Hepatocyte (in vitro differentiated cells): ENCODE measurements around the gene MLLT6. TPM values are rescaled to one million over a fixed set of nuclear protein-coding genes. Genes with fewer than 3 reads are reported as not detected.

Source experiments
- DNase-seq: peaks from one replicate; pipeline ENCODE4 v3.0.0-alpha.2; 2016; ENCODE audit warnings: low spot score
- H2AFZ ChIP-seq: fragments of 200-600 bp; sonication (generic); 2 replicates; pipeline ENCODE4 v1.6.0; 2016; ENCODE audit warnings: antibody characterized with exemption, mild to moderate bottlenecking
- H3K27ac ChIP-seq: fragments of 200-600 bp; sonication (generic); 2 replicates; pipeline ENCODE4 v1.5.1; 2016; ENCODE audit warnings: mild to moderate bottlenecking
- H3K27me3 ChIP-seq: fragments of 200-600 bp; sonication (generic); 2 replicates; pipeline ENCODE4 v1.6.1; 2016
- H3K36me3 ChIP-seq: fragments of 200-600 bp; sonication (generic); replicated peaks from 2 replicates; pipeline ENCODE4 v1.5.1; 2016; ENCODE audit warnings: low read depth; ENCODE audit not compliant: insufficient read depth
- H3K4me1 ChIP-seq: fragments of 200-600 bp; sonication (generic); 2 replicates; pipeline ENCODE4 v1.5.1; 2016; ENCODE audit warnings: mild to moderate bottlenecking, moderate library complexity; ENCODE audit not compliant: insufficient read depth
- H3K4me2 ChIP-seq: fragments of 200-600 bp; sonication (generic); 2 replicates; pipeline ENCODE4 v1.6.0; 2016
- H3K4me3 ChIP-seq: fragments of 200-600 bp; sonication (generic); 2 replicates; pipeline ENCODE4 v1.5.1; 2016; ENCODE audit warnings: mild to moderate bottlenecking
- H3K79me2 ChIP-seq: fragments of 200-600 bp; sonication (generic); 2 replicates; pipeline ENCODE4 v1.6.0; 2017; ENCODE audit warnings: mild to moderate bottlenecking
- H3K9me2 ChIP-seq: fragments of 200-600 bp; sonication (generic); replicated peaks from 2 replicates; pipeline ENCODE4 v1.6.0; 2017; ENCODE audit warnings: mild to moderate bottlenecking; ENCODE audit not compliant: insufficient read depth
- H3K9me3 ChIP-seq: fragments of 200-600 bp; sonication (generic); 2 replicates; pipeline ENCODE4 v1.5.1; 2016; ENCODE audit warnings: low read depth, mild to moderate bottlenecking
- H4K20me1 ChIP-seq: fragments of 200-600 bp; sonication (generic); 2 replicates; pipeline ENCODE4 v1.6.0; 2016; ENCODE audit warnings: mild to moderate bottlenecking; ENCODE audit not compliant: insufficient read depth, poor library complexity, severe bottlenecking
- EZH2 ChIP-seq: fragments of 200-600 bp; sonication (generic); IDR thresholded peaks from 2 replicates; pipeline ENCODE4 v1.6.1; 2016; ENCODE audit warnings: antibody characterized with exemption, mild to moderate bottlenecking, borderline replicate concordance
- EZH2phosphoT487 ChIP-seq: fragments of 200-600 bp; sonication (generic); IDR thresholded peaks from one replicate; pipeline ENCODE4 v1.6.1; 2018; ENCODE audit warnings: antibody characterized with exemption, mild to moderate bottlenecking, low read depth, moderate library complexity; ENCODE audit not compliant: unreplicated experiment, severe bottlenecking
- WGBS: methylation state at CpG from one replicate; pipeline ENCODE4 v1.1.6; 2016; ENCODE audit warnings: low lambda C conversion rate; ENCODE audit errors: missing lambda C conversion rate; 5-methylcytosine and 5-hydroxymethylcytosine counted together
- microRNA-seq: library from miRNA; unstranded; fragments of <30 nt; microRNA quantifications from one replicate; pipeline ENCODE4, GENCODE V29; 2017
- polyA plus RNA-seq: library from polyadenylated mRNA; unstranded; fragments of >200 nt; fragmentation: Nextera tagmentation; extraction: Ambion mirVana; gene quantifications from 2 replicates; pipeline ENCODE4 v1.2.1, GENCODE V29; 2016
- small RNA-seq: library from RNA; depleted of rRNA; stranded (forward); fragments of <200 nt; gene quantifications from one replicate; pipeline ENCODE3, GENCODE V24; 2014
- total RNA-seq: library from RNA; depleted of rRNA; stranded (reverse); fragments of >200 nt; gene quantifications from 2 replicates; pipeline ENCODE4 v1.2.3, GENCODE V29; 2014
- TF ChIP-seq, protein P1 (sequence below): fragments of 200-600 bp; sonication (generic); IDR thresholded peaks from 2 replicates; pipeline ENCODE4 v1.5.1; 2016; ENCODE audit warnings: antibody characterized with exemption, mild to moderate bottlenecking; ENCODE audit not compliant: poor library complexity

The MLLT6 gene
- total and polyA plus RNA-seq, 2 experiments from 2014 or later: 10.6 to 27.5 TPM

DNA sequence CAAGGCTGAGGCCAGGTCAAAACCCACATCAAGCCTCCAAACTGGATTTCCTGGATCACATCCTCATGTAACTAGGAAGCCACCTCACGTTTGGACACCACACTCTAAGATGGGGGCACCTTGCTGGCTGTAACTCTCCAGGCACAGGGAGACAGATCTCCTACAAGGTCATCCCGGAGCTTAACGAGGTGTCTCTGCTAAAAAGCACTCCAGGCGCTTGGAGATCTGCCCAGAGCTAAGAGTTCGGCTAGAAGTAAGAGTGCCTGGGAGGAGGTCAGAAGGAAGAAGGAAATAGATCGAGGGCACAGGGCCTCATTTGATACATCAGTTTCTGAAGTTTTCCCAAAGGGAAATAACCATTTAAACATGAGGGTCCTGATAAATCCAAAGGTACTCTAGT lies 63.3 kb downstream of the MLLT6 start:
- TF ChIP-seq EZH2 (no peak), EZH2phosphoT487 (no peak)
- TF ChIP-seq, protein P1, sequence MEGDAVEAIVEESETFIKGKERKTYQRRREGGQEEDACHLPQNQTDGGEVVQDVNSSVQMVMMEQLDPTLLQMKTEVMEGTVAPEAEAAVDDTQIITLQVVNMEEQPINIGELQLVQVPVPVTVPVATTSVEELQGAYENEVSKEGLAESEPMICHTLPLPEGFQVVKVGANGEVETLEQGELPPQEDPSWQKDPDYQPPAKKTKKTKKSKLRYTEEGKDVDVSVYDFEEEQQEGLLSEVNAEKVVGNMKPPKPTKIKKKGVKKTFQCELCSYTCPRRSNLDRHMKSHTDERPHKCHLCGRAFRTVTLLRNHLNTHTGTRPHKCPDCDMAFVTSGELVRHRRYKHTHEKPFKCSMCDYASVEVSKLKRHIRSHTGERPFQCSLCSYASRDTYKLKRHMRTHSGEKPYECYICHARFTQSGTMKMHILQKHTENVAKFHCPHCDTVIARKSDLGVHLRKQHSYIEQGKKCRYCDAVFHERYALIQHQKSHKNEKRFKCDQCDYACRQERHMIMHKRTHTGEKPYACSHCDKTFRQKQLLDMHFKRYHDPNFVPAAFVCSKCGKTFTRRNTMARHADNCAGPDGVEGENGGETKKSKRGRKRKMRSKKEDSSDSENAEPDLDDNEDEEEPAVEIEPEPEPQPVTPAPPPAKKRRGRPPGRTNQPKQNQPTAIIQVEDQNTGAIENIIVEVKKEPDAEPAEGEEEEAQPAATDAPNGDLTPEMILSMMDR: no peak
- 84% methylated on average over 6 of the region's 6 CpGs for WGBS
- Histone ChIP-seq H3K27ac (no peak overlapping the region), H3K9me3 (no peaks in the 10 kb centered on the region), H4K20me1 (no peaks in the 10 kb centered on the region), H3K27me3 (no peaks in the 10 kb centered on the region), H3K4me3 (no peak overlapping the region), H2AFZ (no peak overlapping the region), H3K36me3 (no peaks in the 10 kb centered on the region), H3K4me2 (no peak overlapping the region), H3K9me2 (no peaks in the 10 kb centered on the region), H3K79me2 (no peaks in the 10 kb centered on the region), H3K4me1 (no peaks in the 10 kb centered on the region)
- DNase-seq: no peak

DNA sequence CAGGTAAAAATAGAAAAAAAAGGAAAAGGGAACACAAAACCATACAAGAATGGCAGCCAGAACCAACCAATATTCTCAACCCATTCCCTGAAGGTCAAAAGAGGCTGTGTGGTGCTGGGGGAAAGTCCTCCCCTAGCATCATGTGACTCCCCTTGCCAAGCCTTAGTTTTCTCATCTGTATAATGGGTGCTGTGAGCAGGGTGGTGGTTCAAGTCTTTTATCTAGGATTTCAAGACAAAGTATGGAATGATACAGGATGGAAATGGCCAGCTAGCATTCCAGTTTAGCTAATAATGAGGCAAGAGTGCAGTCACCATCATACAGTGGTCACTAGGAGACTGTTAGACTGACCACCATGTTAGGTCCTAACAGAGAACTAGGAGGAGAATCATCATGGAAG lies 68.2 kb downstream of the MLLT6 start:
- no peaks in the 10 kb centered on the region for H3K79me2 ChIP-seq
- no peaks in the 10 kb centered on the region for H3K4me1 ChIP-seq
- no peak overlapping the region for H3K27ac ChIP-seq
- no peak for TF ChIP-seq EZH2
- TF ChIP-seq EZH2phosphoT487: no peak
- TF ChIP-seq, protein P1: no peak
- H2AFZ ChIP-seq: no peak overlapping the region
- H3K36me3 ChIP-seq: no peaks in the 10 kb centered on the region
- H3K9me3 ChIP-seq: no peaks in the 10 kb centered on the region
- H3K4me2 ChIP-seq: no peak overlapping the region
- no peak overlapping the region for H3K4me3 ChIP-seq
- DNase-seq: no peak
- H3K9me2 ChIP-seq: no peaks in the 10 kb centered on the region
- H4K20me1 ChIP-seq: no peaks in the 10 kb centered on the region
- no peaks in the 10 kb centered on the region for H3K27me3 ChIP-seq

DNA sequence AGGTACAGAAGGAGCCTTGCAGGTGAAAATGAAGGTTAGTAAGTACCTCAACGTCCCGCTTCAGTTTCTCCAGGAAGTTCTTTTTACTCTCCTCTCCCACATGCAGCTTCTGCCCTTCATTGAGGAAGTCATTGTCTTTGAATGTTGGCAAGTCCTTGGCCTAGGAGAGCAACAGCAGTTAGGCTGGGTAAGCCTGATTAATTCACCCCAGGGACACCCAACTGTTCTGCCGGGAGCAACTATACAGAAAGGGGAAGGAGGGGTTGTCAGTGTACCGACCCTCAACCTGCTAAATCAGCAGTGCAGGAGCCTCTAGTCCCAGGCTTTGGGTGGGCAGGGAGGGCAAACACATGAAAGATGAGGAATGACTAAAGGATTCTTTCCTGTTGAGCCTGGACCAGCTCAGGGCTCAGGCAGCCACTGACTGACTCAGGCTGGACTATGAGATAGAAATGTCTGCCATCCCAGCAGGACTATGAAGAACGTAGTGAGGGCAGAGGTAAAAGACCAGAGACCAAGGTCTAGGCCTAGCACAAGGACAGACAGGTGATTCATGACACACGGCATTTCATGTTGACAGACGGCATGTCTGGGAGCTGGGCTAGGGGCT lies 72.7 kb downstream of the MLLT6 start:
- Histone ChIP-seq H3K27ac (no peak overlapping the region), H3K9me2 (no peaks in the 10 kb centered on the region), H3K79me2 (no peaks in the 10 kb centered on the region), H3K27me3 (no peaks in the 10 kb centered on the region), H2AFZ (no peak overlapping the region), H3K36me3 (no peaks in the 10 kb centered on the region), H3K4me2 (no peak overlapping the region), H3K4me3 (no peak overlapping the region), H3K9me3 (no peaks in the 10 kb centered on the region), H4K20me1 (no peaks in the 10 kb centered on the region), H3K4me1 (no peaks in the 10 kb centered on the region)
- 85% methylated on average over 7 of the region's 7 CpGs for WGBS
- no peak for DNase-seq
- TF ChIP-seq EZH2phosphoT487: no peak
- TF ChIP-seq EZH2: no peak
- TF ChIP-seq, protein P1: no peak

Small RNA genes within 50 kb of the gene (microRNA-seq; reads per million reads assigned to microRNA genes)
- gene MIR4726 (4.5 reads per million, percentile 5 among the genes with 10 or more reads in this experiment), gene MIR4734 (1.3 reads per million)

Small RNA genes within 50 kb of the gene (small RNA-seq; reads per million reads assigned to genes)
- not detected for gene MIR4726
- gene MIR4734: not detected
- gene RNA5SP440: 4.5 reads per million, percentile 92 among the genes with 10 or more reads in this experiment
- not detected for gene RNU6-866P

Other genes with a start within 250 kb of the MLLT6 start
- 0.90 and 1.4 TPM in 2 replicates for gene SRCIN1, start 99.3 kb upstream of the MLLT6 start, total RNA-seq
- gene SRCIN1, start 99.3 kb upstream of the MLLT6 start, polyA plus RNA-seq: 0.82 and 1.2 TPM in 2 replicates
- gene EPOP, start 30.3 kb upstream of the MLLT6 start, total RNA-seq: 0.92 and 0.93 TPM in 2 replicates
- 0.37 and 0.45 TPM in 2 replicates for gene EPOP, start 30.3 kb upstream of the MLLT6 start, polyA plus RNA-seq
- gene CISD3, start 25.1 kb downstream of the MLLT6 start, total RNA-seq: 4.9 and 5.0 TPM in 2 replicates
- 37.0 and 41.6 TPM in 2 replicates for gene CISD3, start 25.1 kb downstream of the MLLT6 start, polyA plus RNA-seq
- 7.2 and 8.7 TPM in 2 replicates for gene PCGF2, start 43.1 kb downstream of the MLLT6 start, total RNA-seq
- gene PCGF2, start 43.1 kb downstream of the MLLT6 start, polyA plus RNA-seq: 11.0 and 13.0 TPM in 2 replicates
- gene PSMB3, start 47.5 kb downstream of the MLLT6 start, total RNA-seq: 127 and 166 TPM in 2 replicates
- gene PSMB3, start 47.5 kb downstream of the MLLT6 start, polyA plus RNA-seq: 252 and 275 TPM in 2 replicates
- 39.3 and 46.8 TPM in 2 replicates for gene PIP4K2B, start 94.3 kb downstream of the MLLT6 start, total RNA-seq
- gene PIP4K2B, start 94.3 kb downstream of the MLLT6 start, polyA plus RNA-seq: 8.2 and 11.1 TPM in 2 replicates
- gene CWC25, start 120.0 kb downstream of the MLLT6 start, total RNA-seq: 10.0 and 11.0 TPM in 2 replicates
- gene CWC25, start 120.0 kb downstream of the MLLT6 start, polyA plus RNA-seq: 16.5 and 18.5 TPM in 2 replicates
- gene RPL23, start 148.4 kb downstream of the MLLT6 start, total RNA-seq: 1,384 and 1,482 TPM in 2 replicates
- gene RPL23, start 148.4 kb downstream of the MLLT6 start, polyA plus RNA-seq: 479 and 491 TPM in 2 replicates
- gene LASP1, start 164.8 kb downstream of the MLLT6 start, total RNA-seq: 214 and 238 TPM in 2 replicates
- 131 and 141 TPM in 2 replicates for gene LASP1, start 164.8 kb downstream of the MLLT6 start, polyA plus RNA-seq